Stimulated activated CD4-positive, alpha-beta T cell treated with anti-CD3 and anti-CD28 coated beads, Interleukin-12 subunit alpha, Interleukin-12 subunit beta, amount 100 ng/mL, for 48 hours (primary cell): ENCODE results near the gene PCDHB16.
"Not testable (repeated sequence)": the region's sequence is repeated elsewhere in the genome, so short reads cannot be mapped to it uniquely, and the experiment has no call there.

Experiments used
- DNase-seq, 3 donors: peaks; one replicate each; pipeline ENCODE4 v3.0.0-alpha.2; 2020; ENCODE audit warnings: low read depth in 2 of 3, low spot score in 1 of 3

Gene PCDHB16

DNA sequence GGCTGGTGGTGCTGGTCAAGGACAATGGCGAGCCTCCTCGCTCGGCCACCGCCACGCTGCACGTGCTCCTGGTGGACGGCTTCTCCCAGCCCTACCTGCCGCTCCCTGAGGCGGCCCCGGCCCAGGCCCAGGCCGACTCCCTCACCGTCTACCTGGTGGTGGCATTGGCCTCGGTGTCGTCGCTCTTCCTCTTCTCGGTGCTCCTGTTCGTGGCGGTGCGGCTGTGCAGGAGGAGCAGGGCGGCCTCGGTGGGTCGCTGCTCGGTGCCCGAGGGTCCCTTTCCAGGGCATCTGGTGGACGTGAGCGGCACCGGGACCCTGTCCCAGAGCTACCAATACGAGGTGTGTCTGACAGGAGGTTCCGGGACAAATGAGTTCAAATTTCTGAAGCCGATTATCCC lies 43.2 kb downstream of the PCDHB16 start:
- not testable (repeated sequence) for DNase-seq

- no peak for DNase-seq
Observed at GRCh38 chr5:141234109-141234667, 52.0 kb downstream of the PCDHB16 start.
